Kidney epithelial cell (primary cell): Measurements from ENCODE around the gene A2M. TPM values are rescaled to one million over a fixed set of nuclear protein-coding genes. Genes with fewer than 3 reads are reported as not detected.

Source experiments
- DNase-seq: peaks from one replicate; pipeline ENCODE4 v3.0.0-alpha.2; 2010; ENCODE audit warnings: low read depth
- H3K27me3 ChIP-seq: 2 replicates; pipeline ENCODE4 v1.6.0; 2011; ENCODE audit warnings: low read length; ENCODE audit not compliant: control insufficient read depth, insufficient read depth
- H3K36me3 ChIP-seq: 2 replicates; pipeline ENCODE4 v1.5.1; 2011; ENCODE audit warnings: low read length; ENCODE audit not compliant: control insufficient read depth, insufficient read depth
- H3K4me3 ChIP-seq: 2 replicates; pipeline ENCODE4 v1.5.1; 2011; ENCODE audit warnings: low read depth, mild to moderate bottlenecking, control low read depth, low read length
- total RNA-seq: library from RNA; depleted of rRNA; stranded (reverse); fragments of >200 nt; gene quantifications from 2 replicates; pipeline ENCODE4 v1.2.3, GENCODE V29; 2015
- TF ChIP-seq, protein P1 (sequence below): IDR thresholded peaks from 2 replicates; pipeline ENCODE4 v1.5.1; 2011; ENCODE audit warnings: mild to moderate bottlenecking, moderate library complexity, low read length, control low read depth, inconsistent platforms; ENCODE audit not compliant: insufficient read depth, poor library complexity, severe bottlenecking

The A2M gene
- total RNA-seq, 1 donor from 2014 or later, result 5.1 TPM

DNA sequence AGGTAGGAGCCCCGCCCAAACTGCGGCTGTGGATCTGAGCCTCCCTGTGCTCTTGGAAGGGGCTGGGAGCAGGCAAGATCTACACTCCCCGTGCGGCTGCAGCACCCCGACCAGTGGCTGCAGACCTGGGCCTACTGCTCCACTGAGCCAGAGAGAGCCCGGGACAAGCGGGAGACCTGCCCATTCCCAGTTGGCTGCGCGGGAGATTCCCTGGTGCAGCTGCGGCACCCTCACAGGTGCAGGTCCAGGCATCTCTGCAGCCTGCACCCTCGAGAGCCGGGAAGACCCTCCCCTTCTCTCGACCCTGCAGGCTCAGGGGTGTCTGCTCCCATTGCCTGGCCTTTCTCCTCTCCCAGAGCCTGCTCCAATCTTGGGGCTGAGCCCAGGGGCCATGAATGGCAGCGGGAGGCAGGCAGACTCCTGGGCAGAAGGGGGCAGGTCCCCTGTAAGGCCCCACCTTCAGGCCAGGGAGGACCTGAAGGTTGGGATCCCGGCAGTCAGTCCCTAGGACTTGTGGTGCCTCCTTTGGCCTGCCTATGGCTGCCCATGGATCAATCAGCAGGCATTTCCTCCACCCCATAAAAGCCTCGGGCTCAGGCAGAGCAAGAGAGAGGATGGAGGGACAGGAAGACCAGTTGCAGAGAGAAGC lies 8.8 kb upstream of the A2M start:
- no peaks in the 10 kb centered on the region for H3K36me3 ChIP-seq
- H3K4me3 ChIP-seq, result no peak overlapping the region
- H3K27me3 ChIP-seq, result no peaks in the 10 kb centered on the region
- TF ChIP-seq, protein P1, sequence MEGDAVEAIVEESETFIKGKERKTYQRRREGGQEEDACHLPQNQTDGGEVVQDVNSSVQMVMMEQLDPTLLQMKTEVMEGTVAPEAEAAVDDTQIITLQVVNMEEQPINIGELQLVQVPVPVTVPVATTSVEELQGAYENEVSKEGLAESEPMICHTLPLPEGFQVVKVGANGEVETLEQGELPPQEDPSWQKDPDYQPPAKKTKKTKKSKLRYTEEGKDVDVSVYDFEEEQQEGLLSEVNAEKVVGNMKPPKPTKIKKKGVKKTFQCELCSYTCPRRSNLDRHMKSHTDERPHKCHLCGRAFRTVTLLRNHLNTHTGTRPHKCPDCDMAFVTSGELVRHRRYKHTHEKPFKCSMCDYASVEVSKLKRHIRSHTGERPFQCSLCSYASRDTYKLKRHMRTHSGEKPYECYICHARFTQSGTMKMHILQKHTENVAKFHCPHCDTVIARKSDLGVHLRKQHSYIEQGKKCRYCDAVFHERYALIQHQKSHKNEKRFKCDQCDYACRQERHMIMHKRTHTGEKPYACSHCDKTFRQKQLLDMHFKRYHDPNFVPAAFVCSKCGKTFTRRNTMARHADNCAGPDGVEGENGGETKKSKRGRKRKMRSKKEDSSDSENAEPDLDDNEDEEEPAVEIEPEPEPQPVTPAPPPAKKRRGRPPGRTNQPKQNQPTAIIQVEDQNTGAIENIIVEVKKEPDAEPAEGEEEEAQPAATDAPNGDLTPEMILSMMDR, result no peak
- DNase-seq, result no peak

DNA sequence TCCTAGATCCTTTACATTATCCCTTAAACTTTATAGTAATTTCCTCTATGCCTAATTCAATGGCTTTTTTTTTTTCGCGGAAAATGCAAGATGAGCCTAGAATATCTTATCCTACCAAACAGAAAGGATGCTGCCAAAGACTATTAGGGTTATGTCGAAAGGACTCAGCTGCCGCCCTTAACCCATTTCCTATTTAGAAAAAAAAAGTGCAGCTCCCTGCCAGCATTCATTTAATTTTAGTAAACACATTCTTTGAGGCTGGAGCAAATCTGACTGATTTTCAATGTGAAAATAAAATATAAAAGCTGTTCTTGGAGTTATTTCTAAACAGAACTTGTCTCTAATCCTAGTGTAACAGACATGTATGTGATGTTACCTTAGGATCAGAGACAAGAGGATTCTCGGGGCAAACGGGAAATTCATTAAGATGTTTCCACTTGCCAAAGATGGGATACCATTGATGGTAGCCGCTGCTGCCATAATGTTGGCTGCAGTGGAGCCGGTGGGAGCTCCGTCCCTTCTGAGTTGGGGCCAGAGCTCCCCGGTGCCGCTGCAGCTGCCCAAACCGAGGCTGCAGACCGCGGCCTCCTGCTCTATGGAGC lies 8.2 kb upstream of the A2M start:
- no peaks in the 10 kb centered on the region for H3K27me3 ChIP-seq
- TF ChIP-seq, protein P1, result no peak
- no peak for DNase-seq
- H3K36me3 ChIP-seq, result no peaks in the 10 kb centered on the region
- H3K4me3 ChIP-seq, result no peak overlapping the region

DNA sequence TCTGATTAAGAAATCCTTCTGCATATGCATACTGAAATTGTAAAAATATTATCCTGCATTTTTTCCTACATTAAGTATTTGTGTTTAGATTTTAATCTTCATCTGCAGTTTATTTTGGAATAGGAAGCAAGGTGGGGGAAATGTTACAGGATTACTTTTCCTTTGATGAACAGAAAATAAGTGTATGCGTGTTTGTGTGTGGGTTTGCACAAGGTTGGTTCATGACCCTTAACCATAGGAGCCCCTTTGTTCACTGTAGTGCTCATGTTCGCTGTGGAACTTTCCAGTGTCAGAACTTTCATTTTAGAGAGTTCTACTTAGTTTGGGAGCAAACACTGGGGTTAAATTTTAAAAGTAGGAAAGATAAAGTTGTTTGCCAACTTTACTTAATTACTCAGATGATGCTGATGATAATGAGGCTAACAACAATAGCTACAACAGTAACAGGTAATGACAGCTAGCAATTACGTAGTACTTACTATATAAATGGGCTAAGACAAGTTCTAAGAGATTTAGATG lies 6.4 kb upstream of the A2M start:
- DNase-seq, result no peak
- Histone ChIP-seq H3K36me3 (no peaks in the 10 kb centered on the region), H3K4me3 (no peak overlapping the region), H3K27me3 (no peaks in the 10 kb centered on the region)
- TF ChIP-seq, protein P1, result no peak

DNA sequence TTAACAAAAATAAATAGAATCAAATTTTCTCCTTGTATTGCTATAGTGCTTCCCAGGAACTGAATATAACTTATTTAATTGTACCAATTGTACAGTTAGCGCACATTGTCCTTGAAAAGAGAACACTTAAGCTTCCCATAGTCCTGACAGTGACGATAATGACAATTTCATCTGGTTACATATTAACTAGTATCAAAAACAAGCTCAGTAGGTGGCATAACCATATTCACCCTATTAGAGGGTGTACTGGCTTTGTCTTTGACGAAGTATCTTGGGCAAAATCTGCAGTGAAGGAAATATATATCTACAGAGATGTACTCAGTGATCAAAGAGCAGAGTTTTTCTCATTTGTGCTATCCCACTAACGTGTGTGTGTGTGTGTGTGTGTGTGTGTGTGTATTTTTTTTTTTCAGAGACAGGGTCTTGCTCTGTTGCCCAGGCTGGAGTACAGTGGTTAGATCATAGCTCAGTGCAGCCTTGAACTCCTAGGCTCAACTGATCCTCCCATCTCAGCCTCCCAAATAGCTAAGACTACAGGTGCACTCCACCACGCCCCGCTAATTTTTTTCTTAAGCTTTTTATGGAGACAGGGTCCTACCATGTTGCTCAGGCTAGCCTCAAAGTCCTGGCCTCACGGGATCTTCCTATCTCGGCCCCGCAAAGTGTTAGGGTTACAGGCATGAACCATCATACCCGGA lies 4.9 kb upstream of the A2M start:
- TF ChIP-seq, protein P1, result no peak

DNA sequence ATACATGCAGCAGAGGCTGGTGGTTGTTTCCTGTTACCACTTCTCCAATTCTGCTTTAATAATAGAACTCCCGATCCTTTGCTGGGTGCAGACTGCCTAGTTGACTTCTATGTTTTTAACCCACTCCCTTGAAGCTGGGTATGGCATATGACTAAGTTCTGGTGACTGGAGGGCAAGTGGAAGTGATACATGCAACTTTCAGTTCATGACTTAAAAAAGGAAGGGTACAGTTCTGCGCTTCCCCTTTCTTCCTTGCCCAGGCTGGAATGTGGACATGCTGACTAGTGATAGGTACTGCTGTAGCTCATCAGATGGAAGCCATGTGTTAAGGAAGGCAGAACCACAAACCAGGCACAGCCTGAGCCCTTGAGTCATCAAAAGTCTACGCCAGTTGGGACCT lies 2.4 kb upstream of the A2M start:
- Histone ChIP-seq H3K4me3 (no peak overlapping the region), H3K27me3 (no peaks in the 10 kb centered on the region), H3K36me3 (no peaks in the 10 kb centered on the region)
- DNase-seq, result no peak
- TF ChIP-seq, protein P1, result no peak

More for the DNA sequence above, 4.9 kb upstream of the A2M start:
- no peak for DNase-seq
- no peaks in the 10 kb centered on the region for H3K36me3 ChIP-seq
- H3K27me3 ChIP-seq, result no peaks in the 10 kb centered on the region
- no peak overlapping the region for H3K4me3 ChIP-seq

DNA sequence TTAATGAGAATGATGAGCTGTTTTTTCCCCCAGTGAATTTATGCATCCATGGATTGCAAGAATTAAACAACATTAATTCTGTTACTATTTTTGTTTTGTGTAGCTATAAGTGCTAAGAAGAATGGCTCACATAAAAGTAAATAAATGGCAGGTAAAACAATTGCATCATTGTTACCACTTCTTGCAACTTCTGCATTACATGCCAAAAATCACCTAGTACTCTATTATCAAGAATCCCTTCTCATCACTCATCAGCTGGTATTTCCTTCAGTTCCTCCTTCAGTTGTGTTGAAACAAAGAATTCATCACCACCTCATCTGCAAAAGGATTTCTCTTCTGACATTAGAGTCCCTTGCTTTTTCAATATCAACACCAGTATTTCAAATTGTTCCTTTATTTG lies 773 bp downstream of the A2M start:
- no peak overlapping the region for H3K4me3 ChIP-seq
- no peaks in the 10 kb centered on the region for H3K36me3 ChIP-seq
- H3K27me3 ChIP-seq, result no peaks in the 10 kb centered on the region
- TF ChIP-seq, protein P1, result no peak
- DNase-seq, result no peak
